Activated CD8-positive, alpha-beta memory T cell treated with anti-CD3 and anti-CD28 coated beads for 48 hours (primary cell): Measurements from ENCODE around the gene SRGAP1.
"Not testable (repeated sequence)": the region's sequence is repeated elsewhere in the genome, so short reads cannot be mapped to it uniquely, and the experiment has no call there.

Experiments used
- DNase-seq, 3 experiments: peaks; one replicate each; pipeline ENCODE4 v3.0.0-alpha.2; 2020; ENCODE audit warnings: low read depth in 2 of 3, low spot score in 2 of 3

The SRGAP1 gene

GRCh38 chr12:64105026-64105425, 260.5 kb downstream of the SRGAP1 start:
- no peak for DNase-seq

- no peak for DNase-seq
Measured at GRCh38 chr12:64107776-64108175, 263.3 kb downstream of the SRGAP1 start.

- DNase-seq = no peak
Measured at GRCh38 chr12:64109706-64110105, 265.2 kb downstream of the SRGAP1 start.

- no peak for DNase-seq
Measured at GRCh38 chr12:64110864-64111263, 266.4 kb downstream of the SRGAP1 start.

GRCh38 chr12:64116969-64117368, 272.5 kb downstream of the SRGAP1 start:
- no peak for DNase-seq

GRCh38 chr12:64120568-64120967, 276.1 kb downstream of the SRGAP1 start:
- DNase-seq = no peak

- not testable (repeated sequence) for DNase-seq
Measured at GRCh38 chr12:64121086-64121485, 276.6 kb downstream of the SRGAP1 start.

- DNase-seq = no peak
Measured at GRCh38 chr12:64122154-64122553, 277.7 kb downstream of the SRGAP1 start.

- no peak for DNase-seq
Measured at GRCh38 chr12:64122995-64123394, 278.5 kb downstream of the SRGAP1 start.

GRCh38 chr12:64123448-64123847, 278.9 kb downstream of the SRGAP1 start:
- no peak for DNase-seq

GRCh38 chr12:64124511-64125197, 280.2 kb downstream of the SRGAP1 start:
- no peak for DNase-seq

- no peak for DNase-seq
Measured at GRCh38 chr12:64125913-64126312, 281.4 kb downstream of the SRGAP1 start.

GRCh38 chr12:64127811-64128210, 283.3 kb downstream of the SRGAP1 start:
- no peak for DNase-seq

- no peak for DNase-seq
Measured at GRCh38 chr12:64128366-64128765, 283.9 kb downstream of the SRGAP1 start.

GRCh38 chr12:64130476-64130875, 286.0 kb downstream of the SRGAP1 start:
- not testable (repeated sequence) for DNase-seq

- DNase-seq = not testable (repeated sequence)
Measured at GRCh38 chr12:64131456-64131855, 287.0 kb downstream of the SRGAP1 start.

GRCh38 chr12:64132672-64133071, 288.2 kb downstream of the SRGAP1 start:
- DNase-seq = not testable (repeated sequence)

GRCh38 chr12:64137117-64137516, 292.6 kb downstream of the SRGAP1 start:
- no peak for DNase-seq

- no peak for DNase-seq
Measured at GRCh38 chr12:64139021-64139420, 294.5 kb downstream of the SRGAP1 start.

GRCh38 chr12:64142382-64142781, 297.9 kb downstream of the SRGAP1 start:
- DNase-seq = no peak

- DNase-seq = no peak
Measured at GRCh38 chr12:64142784-64143183, 298.3 kb downstream of the SRGAP1 start.

GRCh38 chr12:64145226-64145625, 300.7 kb downstream of the SRGAP1 start:
- DNase-seq = no peak

- DNase-seq = no peak
Measured at GRCh38 chr12:64147011-64147631, 302.6 kb downstream of the SRGAP1 start.
